GM21515 (cell line): ENCODE results near the gene CRCP.

Experiments used
- ATAC-seq: cut with Tn5 transposase; IDR thresholded peaks from one replicate; pipeline ENCODE4 v1.9.1; 2021; ENCODE audit not compliant: unreplicated experiment

CRCP gene

GRCh38 chr7:66187905-66188304, 73.3 kb downstream of the CRCP start:
- no peak for ATAC-seq

GRCh38 chr7:66188645-66189044, 74.0 kb downstream of the CRCP start:
- ATAC-seq, result no peak

- ATAC-seq, result no peak
Observed at GRCh38 chr7:66189695-66190503, 75.3 kb downstream of the CRCP start.

- no peak for ATAC-seq
Observed at GRCh38 chr7:66190504-66190857, 75.8 kb downstream of the CRCP start.

GRCh38 chr7:66193146-66193725, 78.6 kb downstream of the CRCP start:
- no peak for ATAC-seq

- ATAC-seq, result no peak
Observed at GRCh38 chr7:66198469-66198868, 83.8 kb downstream of the CRCP start.

- ATAC-seq, result no peak
Observed at GRCh38 chr7:66198956-66199355, 84.3 kb downstream of the CRCP start.

- ATAC-seq, result no peak
Observed at GRCh38 chr7:66202441-66202840, 87.8 kb downstream of the CRCP start.
